22Rv1 (cell line): ENCODE data around the gene VSTM2B.

ENCODE experiments used
- ZFX ChIP-seq: fragments of 450-650 bp; IDR thresholded peaks from 2 replicates; pipeline ENCODE4 v1.6.1; 2017; ENCODE audit warnings: antibody characterized with exemption, borderline replicate concordance
- TF ChIP-seq, protein P1 (sequence below): fragments of 450-650 bp; IDR thresholded peaks from 2 replicates; pipeline ENCODE4 v1.5.1; 2017; ENCODE audit warnings: mild to moderate bottlenecking

DNA sequence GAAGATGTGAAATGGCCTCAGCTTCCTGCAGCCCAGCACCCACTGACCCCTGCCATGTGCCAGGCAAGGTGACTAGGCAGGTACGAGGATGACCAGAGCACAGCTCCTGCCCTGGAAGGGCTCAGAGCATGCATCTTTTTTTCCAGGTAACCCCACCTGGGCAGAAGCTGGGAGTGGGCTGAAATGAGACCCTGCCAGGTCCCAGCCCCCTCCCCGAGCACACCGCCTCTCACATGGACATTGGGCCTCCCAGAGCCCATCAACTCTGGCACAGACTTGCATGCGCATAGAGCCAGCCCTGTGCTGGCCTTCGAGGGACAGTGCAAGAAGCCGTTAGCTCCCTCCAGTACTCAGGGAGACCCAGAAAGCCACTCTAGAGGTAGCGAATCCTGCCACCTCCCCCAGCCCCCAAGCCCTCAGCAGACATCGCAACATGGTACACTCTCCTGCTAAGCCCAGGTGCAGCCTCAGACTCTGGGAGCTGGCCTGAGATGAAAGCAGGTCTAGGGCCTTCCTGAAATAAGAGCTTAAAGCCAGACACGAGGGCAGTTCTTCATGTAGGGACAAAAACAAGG, 8.9 kb upstream of the VSTM2B start:
- TF ChIP-seq, protein P1, sequence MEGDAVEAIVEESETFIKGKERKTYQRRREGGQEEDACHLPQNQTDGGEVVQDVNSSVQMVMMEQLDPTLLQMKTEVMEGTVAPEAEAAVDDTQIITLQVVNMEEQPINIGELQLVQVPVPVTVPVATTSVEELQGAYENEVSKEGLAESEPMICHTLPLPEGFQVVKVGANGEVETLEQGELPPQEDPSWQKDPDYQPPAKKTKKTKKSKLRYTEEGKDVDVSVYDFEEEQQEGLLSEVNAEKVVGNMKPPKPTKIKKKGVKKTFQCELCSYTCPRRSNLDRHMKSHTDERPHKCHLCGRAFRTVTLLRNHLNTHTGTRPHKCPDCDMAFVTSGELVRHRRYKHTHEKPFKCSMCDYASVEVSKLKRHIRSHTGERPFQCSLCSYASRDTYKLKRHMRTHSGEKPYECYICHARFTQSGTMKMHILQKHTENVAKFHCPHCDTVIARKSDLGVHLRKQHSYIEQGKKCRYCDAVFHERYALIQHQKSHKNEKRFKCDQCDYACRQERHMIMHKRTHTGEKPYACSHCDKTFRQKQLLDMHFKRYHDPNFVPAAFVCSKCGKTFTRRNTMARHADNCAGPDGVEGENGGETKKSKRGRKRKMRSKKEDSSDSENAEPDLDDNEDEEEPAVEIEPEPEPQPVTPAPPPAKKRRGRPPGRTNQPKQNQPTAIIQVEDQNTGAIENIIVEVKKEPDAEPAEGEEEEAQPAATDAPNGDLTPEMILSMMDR: no peak
- TF ChIP-seq ZFX: no peak
